ENCODE measurements around the gene CNKSR3. TPM values are rescaled to one million over a fixed set of nuclear protein-coding genes. Genes with fewer than 3 reads are reported as not detected.

Gene CNKSR3
- polyA plus RNA-seq, 1 donor from 2014 or later = 3.0 TPM

- no peak overlapping the region for H3K4me2 ChIP-seq (ENCODE audit: low read length)
Observed at GRCh38 chr6:154388803-154389202, 121.7 kb downstream of the CNKSR3 start.

GRCh38 chr6:154386848-154387717 is 123.4 kb downstream of the CNKSR3 start:
- Histone ChIP-seq H3K79me2 (replicated peaks; ENCODE audit: insufficient read depth, low read length) (no peaks in the 10 kb centered on the region), H3K36me3 (ENCODE audit: insufficient read depth, low read length) (no peaks in the 10 kb centered on the region), H3K27me3 (ENCODE audit: insufficient read depth, low read depth, low read length) (no peaks in the 10 kb centered on the region), H3K4me3 (ENCODE audit: low read length) (no peak overlapping the region), H3K9me2 (ENCODE audit: insufficient read depth, low read length) (no peaks in the 10 kb centered on the region), H4K20me1 (ENCODE audit: insufficient read depth) (no peaks in the 10 kb centered on the region), H3K9ac (ENCODE audit: low read length) (no peak overlapping the region), H3F3A (ENCODE audit: insufficient read depth, low read length, poor library complexity, severe bottlenecking) (no peaks in the 10 kb centered on the region), H3K4me2 (ENCODE audit: low read length) (no peak overlapping the region), H3K27ac (ENCODE audit: low read length) (no peak overlapping the region), H3K9me3 (ENCODE audit: low read length) (no peaks in the 10 kb centered on the region), H2AFZ (ENCODE audit: low read depth, low read length) (no peak overlapping the region)
- TF ChIP-seq EZH2 (IDR thresholded peaks at IDR 0.05; ENCODE audit: borderline replicate concordance, insufficient read depth, low read length, poor library complexity, severe bottlenecking) (no peak), EP300 (conservative IDR thresholded peaks at IDR 0.05; ENCODE audit: poor library complexity, severe bottlenecking) (no peak), CTCF (IDR thresholded peaks at IDR 0.05; ENCODE audit: poor library complexity, severe bottlenecking) (no peak), POLR2AphosphoS5 (IDR thresholded peaks at IDR 0.05) (no peak), MXI1 (conservative IDR thresholded peaks at IDR 0.05; ENCODE audit: poor library complexity, severe bottlenecking) (no peak), SMC3 (conservative IDR thresholded peaks at IDR 0.05; ENCODE audit: poor library complexity) (no peak), REST (IDR thresholded peaks at IDR 0.05; ENCODE audit: borderline replicate concordance) (no peak), TAF1 (IDR thresholded peaks at IDR 0.05; ENCODE audit: low read depth) (no peak), RAD21 (conservative IDR thresholded peaks at IDR 0.05) (no peak)

More at GRCh38 chr6:154388803-154389202, 121.7 kb downstream of the CNKSR3 start:
- H3K4me3 ChIP-seq (ENCODE audit: low read length) = no peak overlapping the region
- H3K9me2 ChIP-seq (ENCODE audit: insufficient read depth, low read length) = no peaks in the 10 kb centered on the region
- H3F3A ChIP-seq (ENCODE audit: insufficient read depth, low read length, poor library complexity, severe bottlenecking) = no peaks in the 10 kb centered on the region
- TF ChIP-seq EP300 (conservative IDR thresholded peaks at IDR 0.05; ENCODE audit: poor library complexity, severe bottlenecking) (no peak), TAF1 (IDR thresholded peaks at IDR 0.05; ENCODE audit: low read depth) (no peak), REST (IDR thresholded peaks at IDR 0.05; ENCODE audit: borderline replicate concordance) (no peak)
- no peaks in the 10 kb centered on the region for H3K27me3 ChIP-seq (ENCODE audit: insufficient read depth, low read depth, low read length)
- no peak overlapping the region for H3K27ac ChIP-seq (ENCODE audit: low read length)
- H2AFZ ChIP-seq (ENCODE audit: low read depth, low read length) = no peak overlapping the region
- H4K20me1 ChIP-seq (ENCODE audit: insufficient read depth) = no peaks in the 10 kb centered on the region
- no peak overlapping the region for H3K9ac ChIP-seq (ENCODE audit: low read length)
- H3K79me2 ChIP-seq (replicated peaks; ENCODE audit: insufficient read depth, low read length) = no peaks in the 10 kb centered on the region
- no peaks in the 10 kb centered on the region for H3K36me3 ChIP-seq (ENCODE audit: insufficient read depth, low read length)
- no peaks in the 10 kb centered on the region for H3K9me3 ChIP-seq (ENCODE audit: low read length)

Measured in neural cell (in vitro differentiated cells).